ENCODE results near the gene CHAT. TPM values are rescaled to one million over a fixed set of nuclear protein-coding genes. Genes with fewer than 3 reads are reported as not detected.

The CHAT gene
- total RNA-seq, 1 donor from 2014 or later, result not detected

DNA sequence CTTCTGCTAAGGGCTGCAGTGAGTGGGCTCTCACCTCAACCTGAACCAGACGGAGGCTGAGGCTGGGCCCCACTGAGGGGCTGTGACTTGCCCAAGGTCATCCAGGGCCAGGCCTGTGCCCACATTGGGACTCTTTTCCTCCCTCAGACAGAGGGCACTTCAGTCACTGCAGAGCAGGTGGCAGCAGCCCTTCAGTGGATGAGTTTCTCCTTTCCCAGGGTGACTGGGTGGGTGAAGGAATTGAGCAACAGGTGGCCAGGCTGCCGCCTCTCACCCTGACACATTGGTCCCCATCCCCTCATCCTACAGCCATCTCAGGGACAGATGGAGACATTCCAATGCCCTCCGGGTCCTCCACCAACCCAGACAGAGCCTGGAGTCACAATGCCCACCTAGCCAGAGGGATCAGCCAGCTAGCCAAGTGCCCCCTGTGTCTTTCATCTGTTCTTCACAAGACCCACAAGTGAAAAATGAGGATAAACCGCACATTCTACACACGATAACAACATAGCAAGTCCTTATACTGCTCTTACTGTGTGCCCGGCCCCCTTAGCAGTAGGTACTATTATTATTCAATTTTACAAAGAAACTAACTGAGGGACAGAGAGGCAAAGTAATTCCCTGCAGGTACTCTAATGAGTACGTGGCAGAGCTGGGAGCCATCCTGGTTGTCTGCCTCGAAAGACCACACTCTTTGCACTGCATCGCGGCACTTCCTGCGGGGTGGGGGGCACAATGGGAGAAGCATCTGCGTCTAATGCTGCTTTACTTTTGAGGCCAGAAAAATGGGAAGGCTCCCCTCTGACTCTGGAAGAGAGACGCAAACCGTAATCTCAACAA, 5.5 kb upstream of the CHAT start:
- TF ChIP-seq, protein P1, sequence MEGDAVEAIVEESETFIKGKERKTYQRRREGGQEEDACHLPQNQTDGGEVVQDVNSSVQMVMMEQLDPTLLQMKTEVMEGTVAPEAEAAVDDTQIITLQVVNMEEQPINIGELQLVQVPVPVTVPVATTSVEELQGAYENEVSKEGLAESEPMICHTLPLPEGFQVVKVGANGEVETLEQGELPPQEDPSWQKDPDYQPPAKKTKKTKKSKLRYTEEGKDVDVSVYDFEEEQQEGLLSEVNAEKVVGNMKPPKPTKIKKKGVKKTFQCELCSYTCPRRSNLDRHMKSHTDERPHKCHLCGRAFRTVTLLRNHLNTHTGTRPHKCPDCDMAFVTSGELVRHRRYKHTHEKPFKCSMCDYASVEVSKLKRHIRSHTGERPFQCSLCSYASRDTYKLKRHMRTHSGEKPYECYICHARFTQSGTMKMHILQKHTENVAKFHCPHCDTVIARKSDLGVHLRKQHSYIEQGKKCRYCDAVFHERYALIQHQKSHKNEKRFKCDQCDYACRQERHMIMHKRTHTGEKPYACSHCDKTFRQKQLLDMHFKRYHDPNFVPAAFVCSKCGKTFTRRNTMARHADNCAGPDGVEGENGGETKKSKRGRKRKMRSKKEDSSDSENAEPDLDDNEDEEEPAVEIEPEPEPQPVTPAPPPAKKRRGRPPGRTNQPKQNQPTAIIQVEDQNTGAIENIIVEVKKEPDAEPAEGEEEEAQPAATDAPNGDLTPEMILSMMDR (conservative IDR thresholded peaks at IDR 0.05; ENCODE audit: low read depth, low read length), result no peak
- no peak for DNase-seq (ENCODE audit: low read depth)
- H3K4me3 ChIP-seq (ENCODE audit: low read depth, low read length), result no peak overlapping the region

DNA sequence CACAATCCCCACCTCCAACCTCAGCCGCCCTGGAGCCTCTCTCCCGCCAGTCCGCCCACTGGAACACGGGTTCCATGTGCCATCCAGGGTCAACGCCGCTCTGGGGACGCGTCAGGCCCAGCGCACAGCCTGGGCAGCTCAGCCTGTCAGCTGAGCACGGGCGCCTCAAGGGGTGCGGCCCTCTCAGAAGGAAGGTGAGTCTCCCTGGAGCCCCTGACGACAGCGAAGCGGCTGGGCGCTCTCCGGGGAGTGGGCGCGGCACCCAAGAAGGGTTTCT, 4.9 kb upstream of the CHAT start:
- H3K4me3 ChIP-seq (ENCODE audit: low read depth, low read length), result no peak overlapping the region
- no peak for DNase-seq (ENCODE audit: low read depth)
- TF ChIP-seq, protein P1 (conservative IDR thresholded peaks at IDR 0.05; ENCODE audit: low read depth, low read length), result no peak

DNA sequence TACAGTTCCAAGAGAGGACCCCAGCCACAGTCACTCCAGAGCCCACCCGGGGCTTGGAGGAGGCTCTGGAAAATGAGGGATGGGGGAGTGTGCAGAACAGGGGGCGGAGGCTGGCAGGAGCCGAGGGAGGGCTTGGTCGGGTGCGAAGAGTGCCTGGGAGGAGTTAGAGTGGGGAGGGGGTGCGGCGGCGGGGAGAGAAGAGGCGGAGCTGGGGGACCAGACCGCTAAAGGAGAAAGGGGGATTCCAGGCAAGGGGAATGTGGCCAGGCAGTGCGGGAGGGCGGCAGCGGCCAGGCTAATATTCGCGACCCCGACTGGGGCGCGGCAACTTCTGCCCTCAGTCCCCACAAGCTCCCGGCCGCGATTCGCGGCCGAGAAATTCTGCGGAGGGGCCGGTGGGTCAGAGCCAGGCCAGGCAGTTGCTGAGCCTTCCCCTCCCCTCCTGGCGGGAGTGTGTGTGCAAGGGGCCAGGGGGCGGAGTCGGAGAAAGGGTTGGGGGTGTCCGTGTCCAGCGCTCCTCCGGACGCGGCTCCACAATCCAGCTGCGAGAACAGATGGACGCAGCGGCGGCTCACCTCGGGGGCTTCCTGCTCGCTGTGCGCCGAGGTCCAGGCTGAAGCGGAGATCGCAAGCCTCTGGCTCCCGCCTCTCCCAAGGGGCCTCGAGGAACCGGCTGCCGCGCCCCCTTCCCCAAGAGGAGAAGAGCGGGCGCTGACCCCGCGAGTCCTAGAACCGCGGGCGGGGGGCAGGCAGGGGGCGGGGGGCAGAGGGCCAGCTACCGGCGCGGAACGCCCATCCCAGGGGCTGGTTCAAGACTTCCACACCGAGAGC, 4.3 kb upstream of the CHAT start:
- DNase-seq (ENCODE audit: low read depth), result no peak
- H3K4me3 ChIP-seq (ENCODE audit: low read depth, low read length), result no peak overlapping the region
- TF ChIP-seq, protein P1 (conservative IDR thresholded peaks at IDR 0.05; ENCODE audit: low read depth, low read length), result no peak

DNA sequence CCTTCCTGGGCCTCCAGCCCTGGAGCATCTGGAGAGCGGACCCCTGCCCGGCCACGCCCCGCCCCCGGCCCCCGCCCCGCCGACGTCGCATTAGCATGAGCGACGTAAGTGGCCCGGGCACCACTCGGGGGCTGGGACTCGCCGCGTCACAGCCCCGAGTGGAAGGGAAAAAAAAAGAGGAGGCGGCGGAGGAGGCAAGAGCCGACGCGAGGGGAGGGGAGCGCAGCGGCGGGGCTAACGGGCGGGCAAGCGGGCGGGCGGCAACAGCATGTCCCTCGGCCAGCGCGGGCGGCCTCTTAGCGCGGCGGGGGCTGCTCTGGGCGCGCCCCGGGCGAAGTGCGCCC, 3.8 kb upstream of the CHAT start, which contains the start of gene SLC18A3:
TSS of gene SLC18A3 (plus strand) at position 197 of the 344 bp plus-strand sequence. CDS start 431 bp downstream, outside the sequence.
- TF ChIP-seq, protein P1 (conservative IDR thresholded peaks at IDR 0.05; ENCODE audit: low read depth, low read length), result no peak
- no peak within 1 kb of the TSS for H3K4me3 ChIP-seq (ENCODE audit: low read depth, low read length)
- DNase-seq (ENCODE audit: low read depth), result no peak

DNA sequence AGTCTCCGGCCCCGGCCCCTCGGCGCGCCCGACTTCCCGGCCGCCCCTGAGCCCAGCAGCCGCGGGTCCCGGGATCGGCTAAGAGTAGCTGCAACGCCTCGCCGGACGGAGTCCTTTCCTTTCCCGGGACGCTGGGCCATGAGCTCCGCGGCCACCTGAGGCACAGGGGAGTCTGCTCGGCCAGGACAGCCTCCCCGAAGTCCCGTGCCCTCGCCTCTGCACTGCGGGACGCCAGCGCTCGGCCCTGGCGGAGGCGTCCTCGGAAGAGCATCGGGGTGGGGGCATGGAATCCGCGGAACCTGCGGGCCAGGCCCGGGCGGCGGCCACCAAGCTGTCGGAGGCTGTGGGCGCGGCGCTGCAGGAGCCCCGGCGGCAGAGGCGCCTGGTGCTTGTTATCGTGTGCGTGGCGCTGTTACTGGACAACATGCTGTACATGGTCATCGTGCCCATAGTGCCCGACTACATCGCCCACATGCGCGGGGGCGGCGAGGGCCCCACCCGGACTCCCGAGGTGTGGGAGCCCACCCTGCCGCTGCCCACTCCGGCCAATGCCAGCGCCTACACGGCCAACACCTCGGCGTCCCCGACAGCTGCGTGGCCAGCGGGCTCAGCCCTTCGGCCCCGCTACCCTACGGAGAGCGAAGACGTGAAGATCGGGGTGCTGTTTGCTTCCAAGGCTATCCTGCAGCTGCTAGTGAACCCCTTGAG, 3.2 kb upstream of the CHAT start:
- no peak overlapping the region for H3K4me3 ChIP-seq (ENCODE audit: low read depth, low read length)
- TF ChIP-seq, protein P1 (conservative IDR thresholded peaks at IDR 0.05; ENCODE audit: low read depth, low read length), result no peak
- DNase-seq (ENCODE audit: low read depth), result no peak

DNA sequence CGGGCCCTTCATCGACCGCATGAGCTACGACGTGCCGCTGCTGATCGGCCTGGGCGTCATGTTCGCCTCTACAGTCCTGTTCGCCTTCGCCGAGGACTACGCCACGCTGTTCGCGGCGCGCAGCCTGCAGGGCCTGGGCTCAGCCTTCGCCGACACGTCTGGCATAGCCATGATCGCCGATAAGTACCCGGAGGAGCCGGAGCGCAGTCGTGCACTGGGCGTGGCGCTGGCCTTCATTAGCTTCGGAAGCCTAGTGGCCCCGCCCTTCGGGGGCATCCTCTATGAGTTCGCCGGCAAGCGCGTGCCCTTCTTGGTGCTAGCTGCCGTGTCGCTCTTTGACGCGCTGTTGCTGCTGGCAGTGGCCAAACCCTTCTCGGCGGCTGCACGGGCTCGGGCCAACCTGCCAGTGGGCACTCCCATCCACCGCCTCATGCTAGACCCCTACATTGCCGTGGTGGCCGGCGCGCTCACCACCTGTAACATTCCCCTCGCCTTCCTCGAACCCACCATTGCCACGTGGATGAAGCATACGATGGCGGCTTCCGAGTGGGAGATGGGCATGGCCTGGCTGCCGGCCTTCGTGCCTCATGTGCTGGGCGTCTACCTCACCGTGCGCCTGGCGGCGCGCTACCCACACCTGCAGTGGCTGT, 2.5 kb upstream of the CHAT start:
- no peak overlapping the region for H3K4me3 ChIP-seq (ENCODE audit: low read depth, low read length)
- TF ChIP-seq, protein P1 (conservative IDR thresholded peaks at IDR 0.05; ENCODE audit: low read depth, low read length), result no peak

More for the DNA sequence above, 2.5 kb upstream of the CHAT start:
- no peak for DNase-seq (ENCODE audit: low read depth)

All from epithelial cell of proximal tubule (primary cell).